ENCODE measurements around the gene CD47. TPM values are rescaled to one million over a fixed set of nuclear protein-coding genes. Genes with fewer than 3 reads are reported as not detected.
A peak's percentile ranks its signal among the peaks of the same experiment; 100 is the strongest.

The CD47 gene
- total and polyA plus RNA-seq, 2 donors (not counting 1 experiment from before 2014, with no cell fraction given): 86.4 to 259 TPM

GRCh38 chr3:108102420-108103039, 11.7 kb upstream of the CD47 start:
- peak overlapping the region; percentile 54 for H3K4me3 Mint-ChIP-seq
- CTCF ChIA-PET: interaction anchor here (2.5 kb wide), 1 partner anchor 9 kb away, joined by 6 read pairs; no protein-coding TSS in a partner anchor

More at GRCh38 chr3:108102420-108103039, 11.7 kb upstream of the CD47 start:
- intact Hi-C loops (cut with micrococcal nuclease): loop anchor here (2.0 kb wide), 1 partner anchor 16 kb away; no protein-coding TSS in a partner anchor
- H3K4me1 ChIP-seq (ENCODE audit: control insufficient read depth in 2 of 2, insufficient read depth in 2 of 2, low read length in 2 of 2): peaks cover 49% of the 10 kb centered on the region in 2 donors
- ATAC-seq (ENCODE audit: low read depth): no peak
- H3K4me1 Mint-ChIP-seq: peaks cover 62% of the 10 kb centered on the region
- no peaks in the 10 kb centered on the region for H3K9me3 Mint-ChIP-seq (ENCODE audit: insufficient read depth)
- POLR2A ChIA-PET: interaction anchor here (1.6 to 1.8 kb wide), 2 partner anchors 10 to 22 kb away, joined by 6 to 7 read pairs; no protein-coding TSS in a partner anchor
- no peaks in the 10 kb centered on the region for H3K36me3 ChIP-seq (replicated peaks in 1 of 2; ENCODE audit: control extremely low read depth in 1 of 2, control insufficient read depth in 1 of 2, extremely low read depth in 1 of 2, insufficient read depth in 2 of 2, low read length in 1 of 2)
- H3K4me2 ChIP-seq (replicated peaks; ENCODE audit: low read depth, low read length, poor library complexity, severe bottlenecking): peak overlapping the region; percentile 53
- TF ChIP-seq EZH2 (IDR thresholded peaks at IDR 0.05; ENCODE audit: borderline replicate concordance, insufficient read depth, low read depth, low read length, poor library complexity, severe bottlenecking) (no peak), CTCF (IDR thresholded peaks at IDR 0.05) (no peak)
- H3K27me3 Mint-ChIP-seq: no peaks in the 10 kb centered on the region
- no peaks in the 10 kb centered on the region for H4K20me1 ChIP-seq (ENCODE audit: control insufficient read depth, insufficient read depth, low read length, poor library complexity, severe bottlenecking)
- H3K27ac ChIP-seq (ENCODE audit: low read length in 2 of 2): peak overlapping the region in 1 of 2 donors; percentile 37
- H3K9me3 ChIP-seq (ENCODE audit: control extremely low read depth in 1 of 3, control insufficient read depth in 2 of 3, insufficient read depth in 1 of 3, low read length in 2 of 3): no peaks in the 10 kb centered on the region
- WGBS (ENCODE audit: insufficient coverage): 28% methylated on average over 2 of the region's 8 CpGs
- peak overlapping the region; percentile 8 for H3K27ac Mint-ChIP-seq
- no peaks in the 10 kb centered on the region for H3K27me3 ChIP-seq (replicated peaks in 1 of 4; ENCODE audit: control extremely low read depth in 1 of 4, control insufficient read depth in 3 of 4, insufficient read depth in 4 of 4, low read length in 3 of 4)
- peak overlapping the region in 1 of 5 experiments; percentile 37 for H3K4me3 ChIP-seq (ENCODE audit: control extremely low read depth in 1 of 5, extremely low read depth in 1 of 5, insufficient read depth in 1 of 5, low read depth in 2 of 5, low read length in 4 of 5)
- peak; percentile 62 for DNase-seq
- H3K79me2 ChIP-seq (ENCODE audit: control insufficient read depth, insufficient read depth, low read length): peaks cover 9% of the 10 kb centered on the region
- no peak overlapping the region for H2AFZ ChIP-seq (ENCODE audit: insufficient read depth, low read depth, low read length, poor library complexity, severe bottlenecking)
- H3K9ac ChIP-seq (ENCODE audit: low read length): peak overlapping the region; percentile 10
